HG03575 (cell line): ENCODE data around the gene OTUD6A.

Experiments
- ATAC-seq: cut with Tn5 transposase; IDR thresholded peaks from one replicate; pipeline ENCODE4 v1.9.1; 2021; ENCODE audit not compliant: unreplicated experiment, insufficient number of reproducible peaks, low FRiP score; ENCODE audit errors: extremely low read depth

Gene OTUD6A, protein sequence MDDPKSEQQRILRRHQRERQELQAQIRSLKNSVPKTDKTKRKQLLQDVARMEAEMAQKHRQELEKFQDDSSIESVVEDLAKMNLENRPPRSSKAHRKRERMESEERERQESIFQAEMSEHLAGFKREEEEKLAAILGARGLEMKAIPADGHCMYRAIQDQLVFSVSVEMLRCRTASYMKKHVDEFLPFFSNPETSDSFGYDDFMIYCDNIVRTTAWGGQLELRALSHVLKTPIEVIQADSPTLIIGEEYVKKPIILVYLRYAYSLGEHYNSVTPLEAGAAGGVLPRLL

DNA sequence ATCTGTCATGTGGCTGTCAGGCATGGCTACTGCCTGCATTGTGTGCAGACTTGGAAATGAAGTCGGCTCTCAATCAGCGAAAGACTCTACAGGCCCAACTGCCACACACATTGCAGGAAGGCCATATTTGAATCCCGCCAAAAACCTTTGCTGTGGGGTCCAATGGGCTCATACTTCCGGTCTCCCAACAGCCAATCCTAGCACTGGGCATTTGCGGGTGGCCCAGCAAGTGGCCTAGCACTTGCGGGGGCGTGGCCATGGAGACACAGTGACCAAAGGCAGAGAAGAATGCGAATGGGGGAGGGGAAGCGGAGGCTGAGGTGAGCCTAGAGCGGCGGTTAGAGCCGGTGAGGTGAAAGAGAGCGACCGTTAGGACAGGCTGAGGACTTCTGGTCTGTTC lies at the start of gene OTUD6A:
Gene OTUD6A (plus strand): TSS at position 382 of the 400 bp plus-strand sequence. CDS start 68 bp downstream, outside the sequence.
- no peak for ATAC-seq

DNA sequence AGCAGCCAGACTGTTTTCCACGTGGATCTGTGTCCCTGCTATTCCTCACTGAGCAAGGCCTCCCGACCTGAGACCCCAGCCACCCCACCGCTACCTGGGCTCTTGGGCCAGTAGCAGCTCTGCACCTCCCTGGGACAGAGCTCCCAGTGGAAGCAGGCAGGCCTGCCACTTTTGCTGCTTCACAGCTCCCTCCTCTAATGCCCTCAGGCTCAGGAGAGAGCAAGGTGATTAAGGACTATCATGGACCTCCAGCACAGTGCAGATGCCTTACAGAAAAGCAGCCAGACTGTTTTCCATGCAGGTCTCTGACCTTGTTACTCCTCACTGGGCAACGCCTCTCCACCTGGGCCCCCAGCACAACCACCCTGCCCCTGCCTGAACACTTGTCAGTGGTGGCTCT lies 49.5 kb upstream of the OTUD6A start:
- ATAC-seq = no peak

DNA sequence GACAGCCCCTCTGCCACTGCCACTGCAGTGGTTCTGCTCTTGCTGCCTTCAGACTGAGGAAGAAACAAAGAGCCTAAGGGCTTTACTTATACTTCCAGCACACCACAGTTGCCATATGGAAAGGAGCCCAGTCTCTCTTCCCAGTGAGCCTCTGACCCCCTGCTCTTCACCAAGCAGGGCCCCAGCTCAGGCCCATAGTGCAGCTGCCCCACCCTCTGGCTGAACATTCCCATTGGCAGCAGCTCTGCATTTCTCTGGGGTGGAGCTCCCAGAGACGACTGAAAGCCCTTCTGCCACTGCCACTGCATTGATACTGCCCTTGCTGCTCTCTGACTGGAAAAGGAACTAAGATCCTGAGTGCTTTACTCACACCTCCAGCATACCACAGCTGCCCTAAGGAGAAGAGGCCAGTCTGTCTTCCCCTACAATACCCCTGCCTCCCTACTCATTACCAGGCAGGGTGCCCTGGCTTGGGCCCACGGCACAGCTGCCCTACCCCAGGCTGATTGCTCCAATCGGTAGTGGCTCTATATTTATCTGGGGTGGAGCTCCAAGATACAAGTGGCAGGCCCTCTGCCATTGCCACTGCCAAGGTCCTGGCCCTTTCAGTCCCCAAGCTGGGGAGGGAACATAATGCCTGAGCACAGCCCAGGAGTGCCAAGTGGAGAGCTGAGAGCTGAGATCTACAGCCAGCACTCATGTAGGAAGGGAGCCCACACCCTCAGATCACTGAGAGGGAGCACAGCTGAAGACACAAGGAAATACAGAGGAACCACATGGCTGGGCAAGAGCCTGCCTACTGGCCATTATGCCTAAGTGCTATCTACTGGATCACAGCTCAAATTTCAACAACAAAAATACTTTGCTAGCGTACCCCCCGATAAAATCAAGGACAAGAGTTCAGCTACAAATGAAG lies 48.5 kb upstream of the OTUD6A start:
- no peak for ATAC-seq

DNA sequence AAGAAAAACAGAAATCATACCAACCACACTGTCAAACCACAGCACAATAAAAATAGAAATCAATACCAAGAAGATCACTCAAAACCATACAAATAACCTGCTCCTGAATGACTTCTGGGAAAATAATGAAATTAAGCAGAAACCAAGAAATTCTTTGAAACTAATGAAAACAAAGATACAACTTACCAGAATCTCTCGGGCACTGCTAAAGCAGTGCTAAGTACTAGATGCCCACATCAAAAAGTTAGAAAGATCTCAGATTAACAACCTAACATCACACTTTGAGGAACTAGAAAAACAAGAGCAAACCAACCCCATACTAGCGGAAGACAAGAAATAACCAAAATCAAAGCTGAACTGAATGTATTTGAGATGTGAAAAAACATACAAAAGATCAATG lies 45.7 kb upstream of the OTUD6A start:
- no peak for ATAC-seq

DNA sequence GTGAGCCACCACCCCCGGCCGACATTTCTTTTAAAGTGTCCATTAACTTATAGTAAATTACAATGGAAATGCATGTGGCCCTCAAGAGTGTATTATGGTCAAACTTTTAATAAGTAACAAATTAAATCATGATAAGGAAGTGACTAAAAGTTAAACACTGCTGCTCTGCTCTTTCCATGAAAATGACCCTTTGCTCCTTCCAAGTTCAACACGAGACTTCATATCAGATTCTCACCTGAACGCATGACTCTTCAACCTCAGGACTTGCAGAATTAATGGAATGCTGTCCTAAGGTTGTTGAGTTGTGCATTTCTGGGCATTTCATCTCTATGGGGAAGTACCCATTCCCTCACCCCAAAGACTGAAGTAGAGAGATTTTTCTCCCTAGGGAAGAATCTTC lies 39.6 kb upstream of the OTUD6A start:
- no peak for ATAC-seq

DNA sequence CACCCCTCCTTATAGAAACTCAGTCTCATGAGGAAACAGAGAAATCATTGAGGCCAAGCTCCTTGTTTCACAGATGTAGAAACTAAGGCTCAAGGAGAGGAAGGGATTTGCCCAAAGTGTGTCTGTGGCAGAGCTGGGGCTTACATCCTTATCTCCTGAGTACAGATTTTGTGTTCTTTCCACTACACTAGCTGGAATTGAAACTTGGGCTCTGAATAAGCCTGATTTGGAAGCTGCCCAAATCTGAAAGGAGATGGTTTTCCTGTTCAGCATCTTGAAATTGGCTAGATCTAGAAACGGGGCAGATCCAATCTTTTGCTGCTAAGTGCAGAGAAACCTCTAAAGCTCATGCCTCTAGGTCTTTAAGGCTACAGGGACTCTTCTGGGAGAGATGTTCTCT lies 36.8 kb upstream of the OTUD6A start:
- ATAC-seq = no peak

DNA sequence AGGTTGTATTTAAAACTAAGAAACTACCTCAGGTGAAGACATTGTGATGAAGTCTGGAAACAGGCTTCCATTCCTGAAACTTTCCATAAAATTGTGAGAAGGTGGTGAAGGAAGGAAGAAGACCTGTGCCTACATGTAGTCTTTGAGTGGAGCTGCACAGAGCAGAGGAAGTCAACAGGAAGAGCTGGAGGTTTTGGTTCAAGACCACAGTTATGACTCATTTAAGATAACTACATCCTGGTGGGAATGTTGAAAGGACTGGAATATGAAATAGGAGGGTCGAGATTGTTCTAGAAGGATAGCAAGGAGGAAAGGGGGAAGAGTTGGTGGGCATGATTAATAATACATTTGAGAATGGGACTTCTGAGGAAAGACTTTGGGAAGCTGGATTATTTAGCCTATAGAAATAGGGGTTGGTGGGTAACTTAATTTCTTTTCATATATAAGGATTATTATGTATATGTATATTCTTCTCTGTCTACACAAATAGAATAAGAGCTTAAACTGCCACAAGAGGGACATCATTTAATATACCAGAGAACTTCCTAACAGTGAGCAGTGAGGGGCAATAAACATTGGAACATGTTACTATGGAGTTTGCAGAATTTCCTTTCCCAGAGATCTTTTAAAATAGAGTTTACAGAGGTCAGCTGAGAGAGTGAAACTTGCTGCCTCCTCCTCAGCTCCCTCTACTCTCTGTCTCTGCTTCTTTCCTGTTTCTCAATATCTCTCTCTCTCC lies 36.0 kb upstream of the OTUD6A start:
- no peak for ATAC-seq

DNA sequence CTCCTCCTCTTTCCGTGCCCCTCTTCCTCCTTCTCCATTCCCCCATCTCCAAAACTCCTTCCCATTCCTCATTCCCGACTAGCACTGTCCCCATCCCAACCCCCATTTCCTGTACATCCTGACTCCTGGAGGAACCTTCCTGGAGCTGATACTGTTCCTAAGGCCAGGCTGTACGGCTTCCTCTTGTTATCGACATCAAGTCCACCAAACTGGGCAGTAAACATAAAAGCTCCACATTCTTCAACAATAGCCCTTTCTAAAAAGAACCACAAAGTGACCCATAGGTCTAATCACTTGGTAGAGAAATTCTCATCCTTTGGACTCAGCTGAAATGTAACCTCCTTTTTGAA lies 35.4 kb upstream of the OTUD6A start:
- no peak for ATAC-seq

DNA sequence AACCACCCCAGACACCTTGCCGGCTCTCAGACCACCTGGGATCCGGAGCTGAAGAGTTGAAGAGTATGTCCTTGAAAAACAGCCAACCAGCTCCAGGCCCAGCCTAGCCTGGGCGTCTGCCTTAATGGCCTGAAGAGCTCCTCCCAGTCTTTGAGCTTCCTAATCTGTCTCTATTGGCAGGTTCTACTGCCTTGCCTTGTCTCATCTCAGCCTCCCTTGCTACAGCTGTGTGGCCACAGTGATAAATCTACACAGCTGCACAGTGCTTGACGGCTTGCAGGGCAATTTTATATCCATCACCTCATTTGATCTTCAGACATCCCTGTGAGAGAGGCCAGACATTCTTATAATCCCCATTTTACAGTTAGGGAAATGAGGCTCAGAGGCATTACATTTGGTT lies 32.4 kb upstream of the OTUD6A start:
- ATAC-seq = no peak

DNA sequence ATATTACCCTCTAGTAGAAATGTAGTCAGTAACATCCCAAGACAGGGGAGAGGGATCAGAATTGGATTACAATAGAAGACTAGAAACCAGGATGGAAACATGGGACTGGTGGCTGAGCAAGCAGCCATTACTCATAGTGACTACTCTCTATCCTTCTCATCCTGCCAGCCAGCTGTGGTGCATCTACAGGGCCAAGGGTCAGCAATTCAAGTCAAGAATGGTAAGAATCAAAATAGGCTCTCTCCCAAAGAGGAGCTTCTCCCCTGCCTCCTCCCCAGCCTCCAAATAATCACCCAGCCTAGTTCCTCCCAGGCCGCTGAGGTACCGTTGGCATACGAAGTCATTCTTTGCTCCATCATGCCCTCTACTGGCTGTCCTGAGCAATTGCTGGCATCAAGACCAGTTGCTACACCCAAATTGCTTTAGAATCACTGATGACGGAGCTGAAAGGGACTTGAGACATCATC lies 31.9 kb upstream of the OTUD6A start:
- no peak for ATAC-seq

DNA sequence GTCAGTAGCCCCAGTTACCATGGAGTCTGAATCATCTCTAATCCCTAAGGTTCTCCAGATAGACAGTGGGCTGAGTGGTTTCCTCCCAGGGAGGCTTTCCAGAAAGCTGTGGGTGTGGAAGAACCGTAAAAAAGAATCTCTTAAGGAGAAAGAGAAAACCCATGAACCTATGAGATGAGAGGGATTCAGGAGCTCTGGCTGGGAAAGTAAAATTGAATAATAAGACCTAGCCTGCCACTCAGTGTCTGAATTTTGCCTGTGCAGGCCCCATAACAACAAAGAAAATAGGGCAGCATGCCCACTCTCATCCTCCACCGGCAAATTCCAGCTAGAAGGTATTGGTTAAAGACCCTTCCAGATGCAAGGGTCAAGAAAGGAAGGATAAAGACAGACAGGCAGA lies 29.5 kb upstream of the OTUD6A start:
- ATAC-seq = no peak

DNA sequence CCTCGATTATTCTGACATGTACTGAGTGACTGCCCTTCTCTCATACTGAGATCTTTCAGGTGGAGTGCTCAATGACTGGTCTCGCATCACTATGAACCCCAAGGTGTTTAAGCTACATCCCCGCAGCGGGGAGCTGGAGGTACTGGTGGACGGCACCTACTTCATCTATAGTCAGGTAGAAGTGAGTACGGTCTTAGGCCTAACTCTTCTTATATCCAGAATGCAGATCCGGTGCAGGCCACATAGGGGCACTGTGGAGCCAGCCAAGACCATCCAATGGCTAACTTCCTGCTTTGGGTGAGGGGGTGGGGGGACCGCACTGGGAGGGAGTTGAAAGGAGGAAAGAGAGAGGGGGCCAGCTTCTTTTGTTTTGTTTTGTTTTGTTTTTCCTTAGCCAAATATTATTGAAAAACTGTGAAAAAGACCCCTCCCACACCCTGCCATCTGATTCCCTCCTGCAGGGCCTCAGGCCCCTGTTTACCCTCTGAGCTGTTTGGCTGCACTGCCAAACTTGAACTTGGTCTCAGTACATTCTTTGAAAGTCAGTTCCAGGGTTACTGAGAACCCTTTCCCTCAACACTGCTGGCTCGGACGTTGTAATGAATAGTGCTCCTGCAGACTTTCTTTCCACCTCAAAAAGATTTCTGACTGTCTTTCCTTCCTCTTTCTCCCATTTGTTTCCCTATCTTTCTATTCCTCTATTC lies 28.8 kb upstream of the OTUD6A start:
- ATAC-seq = no peak

DNA sequence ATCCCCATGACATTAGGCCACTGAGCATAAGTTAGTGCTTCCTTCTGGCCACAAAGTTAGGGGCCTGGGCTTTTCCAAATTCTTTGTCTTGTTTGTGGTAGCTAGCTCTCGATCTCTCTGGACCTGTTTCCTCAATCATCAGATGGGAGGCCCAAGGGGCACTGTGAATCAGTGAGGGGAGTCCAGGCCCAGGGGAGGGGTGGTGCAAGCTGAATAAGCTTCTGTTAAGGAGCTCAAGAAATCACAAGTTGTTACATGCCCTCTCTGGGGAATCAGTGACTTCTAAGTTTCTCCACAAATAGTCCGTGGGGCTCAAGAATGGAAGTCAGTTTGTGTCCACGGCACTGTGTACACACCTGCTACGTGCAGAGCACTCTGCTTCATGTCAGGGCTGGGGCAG lies 27.6 kb upstream of the OTUD6A start:
- no peak for ATAC-seq

DNA sequence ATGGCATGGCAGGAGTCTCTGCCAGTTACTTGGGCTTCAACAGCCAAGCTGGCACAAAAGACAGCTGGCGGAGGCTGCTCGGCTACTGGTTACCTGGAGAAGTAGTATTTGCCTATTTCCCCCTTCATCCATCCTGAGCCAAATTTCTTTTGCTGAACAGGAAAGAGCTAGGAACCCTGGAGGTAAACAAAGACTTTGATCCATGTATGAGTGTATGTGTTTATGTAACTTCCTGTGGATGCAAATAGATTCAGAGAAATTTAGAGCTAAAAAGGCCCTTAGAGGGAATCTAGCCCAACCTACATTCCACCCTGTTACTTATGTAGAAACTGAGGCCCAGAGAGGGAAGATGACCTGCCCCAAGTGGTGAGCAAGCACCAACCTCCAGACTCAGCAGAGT lies 23.7 kb upstream of the OTUD6A start:
- ATAC-seq = no peak

DNA sequence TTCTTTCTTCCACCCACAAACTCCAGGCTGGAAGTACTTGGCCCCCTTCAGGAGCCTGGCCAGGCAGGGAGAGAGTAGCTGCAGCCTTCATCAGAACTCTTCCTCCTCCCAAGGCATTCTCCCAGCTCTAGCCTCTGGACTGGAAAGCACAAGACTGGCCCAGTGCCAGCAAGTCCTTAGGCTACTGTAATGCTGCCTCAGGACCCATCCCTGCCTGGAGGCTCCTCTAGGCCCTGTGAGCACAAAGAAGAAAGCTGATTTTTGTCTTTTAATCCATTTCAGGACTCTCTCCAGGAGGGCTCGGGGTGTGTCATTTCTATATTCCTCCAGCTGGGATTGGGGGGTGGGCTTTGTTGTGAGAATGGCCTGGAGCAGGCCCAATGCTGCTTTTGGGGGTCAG lies 23.3 kb upstream of the OTUD6A start:
- ATAC-seq = no peak

DNA sequence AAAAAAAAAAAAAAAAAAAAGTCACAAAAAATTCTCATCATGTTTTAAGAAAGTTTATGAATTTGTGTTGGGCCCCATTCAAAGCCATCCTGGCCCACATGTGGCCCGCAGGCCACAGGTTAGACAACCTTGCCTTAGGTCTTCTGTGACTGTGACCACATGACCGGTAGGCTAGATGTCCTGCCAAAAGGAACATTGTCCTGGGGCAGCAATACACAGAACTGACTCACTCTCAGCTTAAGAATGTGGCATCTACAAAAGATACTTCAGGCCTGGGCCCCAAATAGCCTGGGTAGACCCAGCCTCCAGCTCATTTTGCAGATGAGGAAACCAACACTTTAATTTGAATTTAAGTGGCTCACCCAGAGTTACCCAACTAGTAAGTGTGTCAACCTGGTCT lies 22.5 kb upstream of the OTUD6A start:
- ATAC-seq = no peak

DNA sequence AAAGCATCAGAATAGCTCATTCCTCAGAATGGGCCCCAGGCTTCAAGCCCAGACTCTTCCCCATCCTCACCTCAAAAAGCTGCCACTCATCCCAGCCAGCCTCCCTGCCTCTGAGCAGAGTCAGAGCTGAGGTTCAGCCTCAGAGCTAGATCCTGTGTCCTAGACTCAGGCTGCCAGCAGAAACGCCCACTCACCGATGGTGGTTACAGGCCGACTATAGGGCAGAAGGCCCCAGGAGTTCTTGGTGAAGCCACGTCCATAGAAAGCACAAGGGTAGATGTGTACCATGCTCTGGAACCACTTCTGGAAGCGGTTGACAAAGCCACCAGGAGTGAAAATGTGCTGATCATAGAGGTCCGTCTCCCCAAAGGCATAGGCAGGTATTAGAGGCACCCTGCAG lies 20.3 kb upstream of the OTUD6A start:
- ATAC-seq = no peak

DNA sequence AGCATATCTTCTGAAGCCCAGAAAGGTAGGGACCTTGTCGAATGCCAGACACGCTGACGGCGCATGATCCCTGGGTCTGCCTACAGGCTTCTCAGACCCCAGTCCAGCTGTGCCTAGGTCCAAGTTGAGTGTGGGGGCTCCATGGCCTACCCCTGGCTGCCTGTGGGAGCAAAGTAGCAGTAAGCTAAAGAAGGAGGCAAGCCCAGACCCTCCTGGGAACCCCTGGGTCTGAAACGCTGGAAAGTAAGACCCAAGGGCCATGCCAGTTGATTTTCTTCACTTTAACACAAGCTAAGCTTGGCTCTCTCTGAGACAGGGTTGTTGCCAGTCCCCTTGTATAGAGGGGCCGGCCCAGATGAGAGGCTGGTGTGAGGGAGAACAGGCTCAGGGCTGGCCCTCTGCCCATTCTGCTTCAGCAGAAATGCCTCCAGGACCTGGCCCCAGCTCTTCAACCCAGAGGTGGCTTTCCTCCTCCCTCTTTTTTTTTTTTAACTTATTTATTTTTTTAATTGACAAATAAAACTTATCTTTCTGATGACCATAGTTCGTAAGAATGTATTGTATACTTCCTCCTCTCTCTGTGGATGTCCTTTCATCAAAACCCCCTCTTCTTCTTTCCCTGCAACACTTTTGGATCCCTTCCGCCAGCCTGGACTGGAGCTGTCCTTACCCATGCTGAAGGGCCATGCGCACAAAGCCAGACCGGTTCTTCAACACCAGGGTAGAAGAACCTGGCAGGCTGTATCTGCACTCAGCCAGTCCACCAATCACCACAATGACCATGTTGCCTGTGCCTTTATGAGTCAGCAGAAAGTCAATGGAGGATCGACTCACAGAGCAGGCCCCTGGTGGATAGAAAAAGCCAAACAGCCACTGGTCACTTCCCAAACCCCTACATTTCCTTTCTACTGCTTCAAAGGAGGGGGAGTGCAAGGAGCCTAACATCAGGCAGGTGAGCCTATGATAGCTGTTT lies 19.6 kb upstream of the OTUD6A start:
- ATAC-seq = no peak
